ENCODE results near the gene EML6. TPM values are rescaled to one million over a fixed set of nuclear protein-coding genes. Genes with fewer than 3 reads are reported as not detected.
A peak's percentile ranks its signal among the peaks of the same experiment; 100 is the strongest.

Gene EML6
- total and polyA plus RNA-seq, 2 donors (not counting 1 experiment from before 2014, with no cell fraction given), result 0.34 to 1.3 TPM

GRCh38 chr2:54947646-54948045, 224.2 kb downstream of the EML6 start:
- no peak for DNase-seq (ENCODE audit: low read depth in 2 of 2)
- no peak for TF ChIP-seq CTCF (conservative IDR thresholded peaks at IDR 0.05 in 1 of 2, IDR thresholded peaks at IDR 0.05 in 1 of 2; ENCODE audit: low read depth in 1 of 2, low read length in 2 of 2)
- TF ChIP-seq EZH2 (IDR thresholded peaks at IDR 0.05; ENCODE audit: low read length, missing control alignments), result no peak
- Histone ChIP-seq H3K4me1 (ENCODE audit: control insufficient read depth, extremely low read depth, insufficient read depth, low read length) (peaks cover 7% of the 10 kb centered on the region), H3K4me3 (replicated peaks in 1 of 4; ENCODE audit: control extremely low read depth in 1 of 4, insufficient read depth in 1 of 4, low read depth in 3 of 4, low read length in 4 of 4) (no peak overlapping the region), H3K27me3 (ENCODE audit: control insufficient read depth, insufficient read depth, low read length) (no peaks in the 10 kb centered on the region), H3K36me3 (ENCODE audit: control insufficient read depth, insufficient read depth, low read length) (no peaks in the 10 kb centered on the region), H3K27ac (ENCODE audit: insufficient read depth, low read length) (no peak overlapping the region), H3K79me2 (ENCODE audit: control insufficient read depth, insufficient read depth, low read length) (no peaks in the 10 kb centered on the region), H3K9ac (ENCODE audit: insufficient read depth, low read length) (no peak overlapping the region), H3K4me2 (ENCODE audit: extremely low read depth, insufficient read depth, low read length) (no peak overlapping the region), H3K9me3 (ENCODE audit: control insufficient read depth, insufficient read depth, low read depth, low read length) (no peaks in the 10 kb centered on the region), H2AFZ (ENCODE audit: low read length) (no peak overlapping the region), H4K20me1 (ENCODE audit: control insufficient read depth, extremely low read depth, insufficient read depth, low read length) (no peaks in the 10 kb centered on the region)

- Histone ChIP-seq H3K4me1 (ENCODE audit: control insufficient read depth, extremely low read depth, insufficient read depth, low read length) (peaks cover 7% of the 10 kb centered on the region), H3K79me2 (ENCODE audit: control insufficient read depth, insufficient read depth, low read length) (no peaks in the 10 kb centered on the region), H3K4me3 (replicated peaks in 1 of 4; ENCODE audit: control extremely low read depth in 1 of 4, insufficient read depth in 1 of 4, low read depth in 3 of 4, low read length in 4 of 4) (no peak overlapping the region), H3K9me3 (ENCODE audit: control insufficient read depth, insufficient read depth, low read depth, low read length) (no peaks in the 10 kb centered on the region), H3K27me3 (ENCODE audit: control insufficient read depth, insufficient read depth, low read length) (no peaks in the 10 kb centered on the region), H3K4me2 (ENCODE audit: extremely low read depth, insufficient read depth, low read length) (no peak overlapping the region), H2AFZ (ENCODE audit: low read length) (no peak overlapping the region), H3K9ac (ENCODE audit: insufficient read depth, low read length) (no peak overlapping the region), H3K36me3 (ENCODE audit: control insufficient read depth, insufficient read depth, low read length) (no peaks in the 10 kb centered on the region), H4K20me1 (ENCODE audit: control insufficient read depth, extremely low read depth, insufficient read depth, low read length) (no peaks in the 10 kb centered on the region), H3K27ac (ENCODE audit: insufficient read depth, low read length) (no peak overlapping the region)
- no peak for TF ChIP-seq CTCF (conservative IDR thresholded peaks at IDR 0.05 in 1 of 2, IDR thresholded peaks at IDR 0.05 in 1 of 2; ENCODE audit: low read depth in 1 of 2, low read length in 2 of 2)
- TF ChIP-seq EZH2 (IDR thresholded peaks at IDR 0.05; ENCODE audit: low read length, missing control alignments), result no peak
- DNase-seq (ENCODE audit: low read depth in 2 of 2), result no peak
These were observed 224.7 kb downstream of the EML6 start for GRCh38 chr2:54948120-54948519.

- Histone ChIP-seq H3K27me3 (ENCODE audit: control insufficient read depth, insufficient read depth, low read length) (no peaks in the 10 kb centered on the region), H3K9ac (ENCODE audit: insufficient read depth, low read length) (no peak overlapping the region), H3K4me3 (replicated peaks in 1 of 4; ENCODE audit: control extremely low read depth in 1 of 4, insufficient read depth in 1 of 4, low read depth in 3 of 4, low read length in 4 of 4) (no peak overlapping the region), H3K4me2 (ENCODE audit: extremely low read depth, insufficient read depth, low read length) (no peak overlapping the region), H3K36me3 (ENCODE audit: control insufficient read depth, insufficient read depth, low read length) (no peaks in the 10 kb centered on the region), H3K79me2 (ENCODE audit: control insufficient read depth, insufficient read depth, low read length) (no peaks in the 10 kb centered on the region), H3K27ac (ENCODE audit: insufficient read depth, low read length) (no peak overlapping the region), H2AFZ (ENCODE audit: low read length) (no peak overlapping the region), H3K9me3 (ENCODE audit: control insufficient read depth, insufficient read depth, low read depth, low read length) (no peaks in the 10 kb centered on the region), H4K20me1 (ENCODE audit: control insufficient read depth, extremely low read depth, insufficient read depth, low read length) (no peaks in the 10 kb centered on the region), H3K4me1 (ENCODE audit: control insufficient read depth, extremely low read depth, insufficient read depth, low read length) (peaks cover 7% of the 10 kb centered on the region)
- DNase-seq (ENCODE audit: low read depth in 2 of 2), result peak in 1 of 2 donors; percentile 40
- TF ChIP-seq CTCF (conservative IDR thresholded peaks at IDR 0.05 in 1 of 2, IDR thresholded peaks at IDR 0.05 in 1 of 2; ENCODE audit: low read depth in 1 of 2, low read length in 2 of 2), result no peak
- no peak for TF ChIP-seq EZH2 (IDR thresholded peaks at IDR 0.05; ENCODE audit: low read length, missing control alignments)
These were observed 226.0 kb downstream of the EML6 start for GRCh38 chr2:54949431-54949830.

Measured in fibroblast of lung (primary cell).